Effector CD8-positive, alpha-beta T cell (primary cell): Measurements from ENCODE around the gene ATXN7.

Source experiments
- DNase-seq: peaks from one replicate; lab custom pipeline; 2025; lab: John Stamatoyannopoulos, UW

The ATXN7 gene

DNA sequence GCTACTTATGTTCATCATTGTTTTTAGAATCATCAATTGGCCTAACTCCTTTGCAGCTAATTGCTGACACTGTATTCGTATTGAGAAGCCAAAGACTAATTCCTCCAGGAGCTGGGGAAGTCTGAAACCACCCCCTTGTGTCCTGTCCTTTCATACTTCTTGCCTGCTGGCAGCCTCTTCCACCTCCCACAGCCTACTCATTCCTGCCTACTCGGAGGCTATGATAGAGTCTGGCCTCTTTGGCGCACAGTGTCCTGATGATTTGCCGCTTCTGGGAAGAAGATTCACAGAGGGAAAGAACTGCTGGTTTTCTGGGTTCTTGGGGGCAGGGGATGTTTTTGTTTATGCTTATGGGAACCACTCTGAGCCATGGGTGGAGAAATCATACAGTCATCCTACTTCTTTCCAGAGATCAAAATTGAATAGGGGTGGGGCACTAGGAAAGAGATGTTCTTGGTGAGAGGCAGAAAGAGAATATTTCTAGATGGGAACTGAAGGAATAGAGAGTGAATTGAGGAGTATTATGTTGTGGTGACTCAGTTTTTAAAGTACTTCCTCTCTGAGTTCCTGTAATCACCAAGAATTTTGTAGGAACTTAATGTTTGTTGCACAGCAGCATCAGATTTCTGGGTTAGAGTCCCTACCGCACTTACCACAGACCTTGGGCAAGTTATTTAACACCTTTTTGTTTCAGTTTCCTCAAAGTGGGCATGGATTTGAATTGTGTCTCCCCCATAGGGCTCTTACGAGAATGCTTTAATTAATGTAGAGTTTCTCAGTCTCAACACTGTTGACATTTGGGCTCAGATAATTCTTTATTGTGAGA lies 70.6 kb downstream of the ATXN7 start:
- no peak for DNase-seq

DNA sequence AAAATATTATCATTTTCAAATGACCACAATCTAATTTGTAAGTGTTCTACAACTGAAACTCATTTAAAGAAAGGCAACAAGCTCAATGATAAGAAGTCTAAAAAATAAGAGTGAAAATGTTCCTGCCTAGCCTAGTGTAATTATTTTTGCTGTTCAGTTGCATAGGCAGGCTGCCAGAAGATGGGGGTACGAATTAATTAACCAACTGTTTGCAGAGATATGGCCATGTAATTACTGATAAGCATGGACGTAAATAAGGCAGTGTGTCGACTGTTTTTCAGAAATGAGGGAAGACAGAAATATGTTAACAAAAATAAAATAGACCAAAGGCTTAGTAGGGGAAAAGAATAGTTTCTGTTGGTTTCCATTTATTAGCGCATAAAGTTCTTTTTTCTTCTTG lies 73.3 kb downstream of the ATXN7 start:
- no peak for DNase-seq

DNA sequence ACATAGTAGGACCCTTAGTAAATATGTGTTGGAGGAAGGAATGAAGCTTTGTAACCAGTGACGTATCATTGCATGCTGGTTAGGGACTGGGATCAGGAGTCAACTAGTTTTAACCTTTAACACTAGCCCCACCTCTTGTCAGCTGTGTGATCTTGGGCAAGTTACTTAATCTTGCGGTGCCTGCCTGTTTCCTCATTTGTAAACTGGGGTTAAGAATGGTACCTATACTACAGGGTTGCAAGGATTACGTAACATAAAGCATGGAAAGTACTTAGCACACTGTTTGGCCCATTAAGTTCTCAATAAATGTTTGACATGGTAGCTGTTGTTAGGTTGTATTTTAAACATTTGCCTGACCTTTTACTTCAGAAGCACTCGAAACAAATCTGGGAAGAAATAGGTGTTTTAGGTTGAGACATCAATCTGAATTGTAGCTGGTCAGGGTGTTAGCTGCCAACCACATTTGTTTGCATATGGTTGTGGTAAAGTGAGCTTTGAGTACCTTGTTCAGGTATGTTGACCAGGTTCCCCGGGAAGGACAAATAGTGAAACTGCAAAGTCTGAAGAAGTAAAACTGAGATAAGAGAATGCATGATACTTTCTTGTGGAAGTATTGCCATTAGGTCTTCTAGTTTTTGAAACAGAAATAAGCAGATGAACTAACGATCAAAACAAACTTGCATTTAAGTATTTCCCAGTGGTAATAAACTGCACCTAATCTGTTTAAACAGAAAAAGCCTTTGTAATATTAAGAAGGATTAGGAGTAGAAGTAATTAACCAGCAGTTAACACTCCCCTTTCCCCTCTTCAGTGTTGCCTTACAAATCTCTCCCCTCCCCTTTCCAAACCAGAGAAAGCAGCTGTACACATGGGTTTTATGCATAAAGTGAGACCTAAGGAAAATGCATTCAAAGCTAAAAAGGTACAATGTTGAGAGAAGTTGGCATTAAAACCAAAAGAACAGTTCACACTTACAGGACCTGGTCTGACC lies 74.3 kb downstream of the ATXN7 start:
- no peak for DNase-seq

DNA sequence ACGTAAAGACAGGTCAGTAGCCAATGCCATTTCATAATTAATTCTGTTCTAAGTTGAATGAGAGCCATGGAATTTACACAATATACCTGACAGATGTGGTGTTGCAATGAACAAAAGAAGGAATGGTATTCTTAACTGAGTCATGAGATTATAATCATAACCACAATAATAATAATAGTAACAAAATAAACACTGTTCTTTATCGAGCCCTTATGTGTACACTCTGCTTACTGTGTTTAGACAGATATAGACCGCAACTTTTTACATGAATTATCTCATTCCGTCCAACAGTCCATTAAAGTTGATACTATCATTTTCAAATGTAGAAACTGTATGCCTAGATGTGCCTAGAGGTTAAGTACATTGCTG lies 76.7 kb downstream of the ATXN7 start:
- no peak for DNase-seq

DNA sequence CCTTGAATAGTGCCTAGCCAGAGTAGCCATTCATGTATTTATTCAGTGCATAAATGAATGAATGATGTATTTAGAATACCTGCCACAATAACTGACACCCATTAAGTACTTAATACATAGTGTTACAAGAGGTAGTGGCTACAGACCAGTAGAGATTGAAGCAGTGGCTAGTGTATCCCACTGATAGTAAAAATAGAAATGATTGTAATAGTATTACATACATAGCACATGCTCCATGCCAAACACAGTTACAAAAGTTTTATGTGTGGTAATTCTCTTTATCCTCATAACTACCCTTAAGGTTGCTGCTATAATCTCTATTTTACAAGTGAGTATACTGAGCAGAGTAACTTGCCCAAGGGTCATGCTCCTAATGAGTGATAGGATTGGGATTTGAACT lies 78.9 kb downstream of the ATXN7 start:
- no peak for DNase-seq

DNA sequence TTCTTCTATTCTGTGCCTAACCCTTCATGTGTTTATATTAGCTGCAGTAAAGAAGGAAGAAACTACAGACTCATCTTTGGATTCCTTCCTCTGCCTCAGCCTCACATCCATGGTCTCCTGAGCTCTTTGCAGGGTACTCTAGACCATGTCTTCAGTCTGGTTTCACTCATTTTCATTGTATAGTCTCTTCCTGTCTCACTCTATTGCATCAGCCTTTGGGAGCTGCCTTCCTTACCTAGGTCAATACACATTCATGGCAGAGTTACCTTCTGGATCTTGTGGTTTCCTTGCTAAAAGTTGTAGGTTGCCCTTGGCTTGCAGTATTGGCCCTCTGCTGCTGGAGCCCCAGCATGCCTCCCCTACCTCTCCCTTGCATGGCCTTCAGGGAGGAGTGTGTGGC lies 80.0 kb downstream of the ATXN7 start:
- no peak for DNase-seq

DNA sequence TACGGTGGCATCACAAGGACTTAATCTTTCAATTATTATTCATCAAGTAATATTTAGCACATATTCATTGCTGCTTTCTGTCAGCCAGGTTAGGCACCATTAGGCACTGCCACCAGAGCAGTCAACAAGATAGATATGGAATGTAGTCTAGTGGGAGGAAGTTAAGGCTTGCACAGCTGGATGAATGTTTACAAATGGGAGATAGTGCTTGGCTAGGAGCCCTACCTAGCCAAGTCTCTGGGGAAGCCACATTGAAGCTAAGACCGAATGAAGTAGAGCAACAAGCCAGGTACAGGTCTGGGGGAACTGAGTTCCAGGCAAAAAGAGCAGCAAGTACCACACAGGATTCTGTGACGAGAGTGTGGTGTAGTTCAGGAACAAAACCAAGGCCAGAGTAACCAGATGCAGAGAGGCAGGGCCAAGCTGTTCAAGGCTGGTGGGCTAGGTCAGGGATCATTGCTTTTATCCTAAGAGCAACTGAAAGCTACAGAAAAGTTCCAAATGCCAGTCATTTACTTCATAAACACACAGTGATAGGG lies 82.0 kb downstream of the ATXN7 start:
- no peak for DNase-seq

DNA sequence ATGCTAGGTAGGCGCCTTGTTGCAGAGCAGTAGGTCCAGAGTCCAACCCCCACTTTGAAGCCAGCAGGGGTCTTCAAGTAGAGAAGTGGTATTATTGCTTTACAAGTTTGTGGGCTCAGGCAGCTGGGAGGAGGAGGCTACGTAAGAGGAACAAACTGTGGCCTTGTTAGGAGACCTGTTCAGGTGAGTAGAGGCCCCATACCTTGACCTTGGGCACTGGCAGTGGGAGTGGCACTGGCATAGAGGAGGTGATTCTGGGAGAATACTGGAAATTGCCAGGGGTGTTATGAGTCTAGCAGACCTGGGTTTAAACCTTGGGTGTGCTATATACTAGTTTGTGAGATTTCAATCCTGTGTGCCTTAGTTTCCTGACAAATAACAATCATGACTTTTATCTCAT lies 83.1 kb downstream of the ATXN7 start:
- no peak for DNase-seq

DNA sequence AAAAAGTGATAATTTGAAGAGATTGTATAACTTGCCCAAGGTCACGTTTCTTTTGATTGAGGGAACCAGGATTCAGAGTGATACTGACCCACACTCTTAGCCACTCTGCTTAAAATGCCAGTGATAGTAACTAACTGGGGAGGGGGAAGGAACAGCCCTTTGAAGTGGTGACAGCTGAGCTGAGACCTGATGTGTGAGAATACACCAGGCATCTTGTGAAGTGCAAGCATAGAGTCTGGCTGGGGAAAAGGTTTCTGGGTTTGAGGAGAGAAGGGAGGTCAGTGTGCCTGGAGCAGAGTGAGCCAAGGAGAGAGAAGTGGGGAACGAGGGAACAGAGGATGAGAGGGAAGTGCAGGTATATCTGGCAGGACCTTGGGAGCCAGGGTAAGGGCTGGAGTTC lies 83.9 kb downstream of the ATXN7 start:
- no peak for DNase-seq

DNA sequence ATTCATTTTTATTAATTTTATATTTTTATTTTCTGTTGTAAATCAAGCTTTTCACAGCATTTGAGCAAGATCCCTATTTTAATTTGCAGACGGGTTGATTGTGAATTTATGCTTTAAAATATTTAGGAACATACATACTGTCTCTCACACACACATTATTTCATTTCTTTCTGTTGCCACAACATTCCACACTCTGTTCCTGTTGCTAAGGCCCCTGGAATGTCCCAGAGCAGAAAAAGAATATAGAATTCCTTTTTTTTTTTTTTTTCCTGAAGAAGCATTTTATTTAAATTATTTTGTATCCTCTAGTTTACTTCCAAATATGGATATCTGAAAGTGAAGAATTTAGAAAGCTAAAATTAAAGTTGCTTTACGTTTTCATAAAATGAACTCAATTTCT lies 85.3 kb downstream of the ATXN7 start:
- no peak for DNase-seq

DNA sequence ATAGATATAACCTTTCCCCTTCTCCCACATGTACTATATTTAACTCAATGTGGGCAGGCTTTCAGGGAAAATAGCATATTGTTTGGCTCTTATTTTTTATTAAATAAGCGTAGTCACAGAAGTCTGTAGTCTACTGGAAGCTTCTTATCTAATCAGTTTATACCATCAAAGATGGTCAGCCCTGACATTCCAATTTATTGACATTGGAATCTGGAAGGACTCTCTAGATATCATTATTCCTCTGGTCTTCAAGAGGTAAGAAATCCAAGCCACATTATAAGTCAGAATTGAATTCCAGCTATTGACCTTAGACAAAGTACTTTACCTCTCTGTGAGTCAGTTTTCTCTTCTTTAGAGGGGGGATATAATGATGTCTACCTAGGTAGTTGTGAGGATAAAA lies 87.0 kb downstream of the ATXN7 start:
- no peak for DNase-seq

DNA sequence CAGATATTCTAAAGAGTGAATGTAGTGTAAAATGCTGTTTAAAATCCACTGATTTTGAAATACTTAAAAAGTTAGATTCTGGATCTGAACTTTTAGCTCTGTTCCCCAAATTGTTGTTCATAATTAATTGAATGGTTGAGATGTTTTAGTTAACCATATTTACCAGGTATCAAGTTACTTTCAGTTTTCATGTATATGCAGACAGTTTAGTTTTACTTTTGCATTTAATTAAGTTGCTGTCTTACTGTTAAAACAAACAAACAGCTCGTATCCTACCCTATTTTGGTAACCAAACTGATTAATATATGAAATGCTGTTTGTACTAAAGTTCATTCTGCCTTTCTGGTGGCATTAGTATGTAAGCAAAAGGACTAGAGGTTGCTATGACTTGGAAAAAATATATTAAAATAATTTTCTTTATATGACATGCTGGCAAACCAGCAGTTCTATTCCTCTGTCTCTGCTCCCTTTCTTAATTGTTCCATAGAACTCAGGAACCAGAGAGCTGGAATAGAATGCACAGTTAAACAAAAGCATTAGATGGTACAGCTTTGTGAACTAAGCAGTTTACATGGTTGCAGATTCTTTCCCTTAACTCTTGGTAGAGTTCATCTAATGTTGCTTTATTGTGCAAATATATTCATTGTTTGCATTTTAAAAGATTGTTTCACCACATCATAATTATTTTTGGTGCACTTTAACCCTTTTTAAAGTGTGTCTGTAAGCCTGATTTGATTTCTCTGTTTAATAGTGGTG lies 88.0 kb downstream of the ATXN7 start:
- DNase-seq: no peak

DNA sequence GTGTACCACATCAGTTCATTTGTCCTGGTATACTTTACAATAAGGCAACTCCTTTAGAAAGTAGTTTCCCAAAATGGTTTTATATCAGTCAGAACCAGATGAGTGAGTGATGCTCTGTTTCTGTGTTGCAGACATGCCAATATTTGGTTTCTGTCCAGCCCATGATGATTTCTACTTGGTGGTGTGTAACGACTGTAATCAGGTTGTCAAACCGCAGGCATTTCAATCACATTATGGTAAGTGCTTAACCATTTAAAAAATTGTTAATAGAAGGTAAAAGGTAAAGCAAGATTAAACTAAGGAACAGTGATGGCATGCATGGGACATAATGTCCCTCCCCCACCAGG lies 88.6 kb downstream of the ATXN7 start:
- DNase-seq: no peak

DNA sequence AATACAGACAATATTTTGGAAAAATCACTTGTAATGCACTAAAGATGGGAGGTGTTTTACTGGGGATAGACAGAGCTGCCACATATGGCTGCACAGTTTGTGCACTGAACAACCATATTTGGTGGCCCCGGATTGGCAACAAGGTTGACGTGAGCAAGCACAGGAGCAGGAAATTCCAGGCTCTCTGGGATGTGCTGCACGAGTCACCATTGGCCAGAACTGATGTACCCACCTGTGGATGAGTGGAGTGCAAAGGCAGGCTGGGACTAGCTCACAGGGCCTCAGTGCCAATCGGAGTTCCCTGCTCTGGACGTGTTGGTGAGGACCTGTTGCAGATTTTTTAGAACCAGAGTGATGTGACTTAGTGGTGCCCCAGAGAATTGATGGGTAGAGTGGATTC lies 90.5 kb downstream of the ATXN7 start:
- no peak for DNase-seq

DNA sequence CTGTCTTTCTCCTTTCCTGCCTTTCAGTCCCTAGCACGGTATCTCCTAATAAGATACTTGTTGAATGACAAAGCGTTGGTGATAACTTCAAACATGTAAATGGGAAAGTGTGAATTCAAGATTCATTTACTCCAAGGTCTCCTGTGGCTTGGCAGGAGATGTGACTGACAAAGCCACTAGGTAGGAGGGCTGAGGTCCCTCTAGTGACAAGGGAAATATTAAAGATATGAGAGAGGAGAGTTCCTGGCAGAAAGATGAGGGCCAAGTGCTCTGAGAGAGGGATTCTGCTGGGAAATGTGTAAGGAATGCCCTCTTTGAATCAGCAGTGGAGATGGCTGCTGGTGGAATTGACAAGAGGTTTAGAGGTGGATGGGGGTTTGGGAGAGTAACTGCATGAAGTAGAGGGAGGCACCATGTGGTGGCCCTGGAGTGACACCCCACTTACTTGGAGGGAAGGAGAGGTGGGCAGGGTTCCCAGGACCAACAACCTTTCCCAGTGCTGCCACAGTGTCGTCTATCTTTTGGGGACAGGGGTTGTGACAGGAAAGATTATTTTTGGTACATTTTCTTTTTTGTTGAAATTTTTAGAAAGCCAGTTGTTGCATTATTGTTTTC lies 91.5 kb downstream of the ATXN7 start:
- no peak for DNase-seq

DNA sequence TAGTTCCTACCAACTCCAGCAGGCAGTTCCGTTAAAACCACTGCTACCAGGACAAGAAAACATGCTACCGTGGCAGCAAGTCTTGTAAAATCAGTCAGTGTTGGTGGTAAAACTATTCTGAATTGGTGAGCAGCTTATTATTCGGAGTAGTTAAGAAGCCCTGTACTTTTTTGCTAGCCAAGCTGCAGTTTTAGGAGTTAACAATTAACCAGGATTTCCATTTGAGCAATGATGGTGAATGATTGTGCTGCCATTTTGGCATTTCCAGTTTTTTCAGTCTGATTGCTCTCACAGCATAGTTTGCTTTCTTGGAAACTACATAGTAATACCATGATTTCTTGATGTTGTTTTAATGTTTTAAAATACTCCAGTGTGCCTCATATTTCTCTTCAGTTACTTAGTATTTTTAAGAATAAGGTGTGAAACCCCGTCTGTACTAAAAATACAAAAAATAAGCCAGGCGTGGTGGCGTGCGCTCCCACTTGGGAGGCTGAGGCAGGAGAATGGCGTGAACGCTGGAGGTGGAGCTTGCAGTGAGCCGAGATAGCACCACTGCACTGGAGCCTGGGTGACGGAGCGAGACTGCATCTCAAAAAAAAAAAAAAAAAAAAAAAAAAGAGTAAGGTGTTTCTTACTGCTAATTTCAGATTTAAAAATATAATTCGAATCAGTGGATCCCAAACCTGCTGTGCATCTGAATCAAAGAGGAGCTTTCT lies 92.3 kb downstream of the ATXN7 start:
- no peak for DNase-seq

DNA sequence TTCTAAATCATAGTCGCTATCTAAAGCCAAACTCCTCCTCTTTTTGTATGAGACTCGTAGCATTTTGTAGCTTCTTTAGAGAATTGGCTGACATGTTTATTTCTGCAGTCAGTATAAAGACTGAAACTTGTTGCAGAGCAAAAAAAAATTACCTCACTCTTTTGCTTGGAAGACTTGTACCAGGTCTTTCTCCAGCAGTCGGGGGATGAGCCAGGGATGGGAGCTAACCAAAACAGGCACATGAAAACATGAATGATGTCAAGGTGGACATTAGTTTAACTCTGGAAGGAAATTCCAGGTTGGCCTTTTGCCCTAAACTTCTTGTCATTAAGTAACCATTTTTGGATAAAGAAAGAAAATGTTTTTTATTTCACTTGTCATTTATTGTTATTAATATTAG lies 95.5 kb downstream of the ATXN7 start:
- DNase-seq: no peak

DNA sequence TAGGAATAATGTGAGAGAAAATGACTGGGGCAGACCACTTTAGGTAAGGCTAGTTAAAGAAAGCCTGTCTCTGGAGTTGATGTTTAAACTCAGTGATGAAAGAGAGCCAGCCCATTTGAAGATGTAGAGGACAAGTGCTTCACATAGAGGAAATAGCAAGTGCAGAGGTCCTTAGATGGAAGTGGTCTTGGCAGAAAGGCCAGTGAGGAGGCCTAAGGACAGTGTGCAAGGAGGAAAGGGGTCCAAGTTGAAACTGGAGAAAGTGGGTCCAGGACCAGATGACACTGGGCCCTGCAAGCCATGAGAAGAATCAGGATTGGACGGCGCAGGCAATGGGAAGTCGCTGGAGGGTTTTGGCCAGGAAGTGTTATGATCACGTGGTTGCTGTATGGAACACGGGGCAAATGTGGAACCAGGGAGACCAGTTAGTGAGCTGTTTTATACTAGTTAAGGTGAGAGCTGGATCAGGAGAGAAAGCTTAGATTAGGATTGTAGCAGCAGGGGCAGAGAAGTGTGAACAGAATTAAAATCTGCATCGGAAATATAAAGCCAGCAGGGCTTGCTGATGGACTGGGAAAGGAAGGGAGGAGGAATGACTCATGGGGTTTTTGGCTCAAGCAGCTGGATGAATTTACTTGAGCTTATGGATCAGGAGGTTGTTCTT lies 96.5 kb downstream of the ATXN7 start:
- no peak for DNase-seq

DNA sequence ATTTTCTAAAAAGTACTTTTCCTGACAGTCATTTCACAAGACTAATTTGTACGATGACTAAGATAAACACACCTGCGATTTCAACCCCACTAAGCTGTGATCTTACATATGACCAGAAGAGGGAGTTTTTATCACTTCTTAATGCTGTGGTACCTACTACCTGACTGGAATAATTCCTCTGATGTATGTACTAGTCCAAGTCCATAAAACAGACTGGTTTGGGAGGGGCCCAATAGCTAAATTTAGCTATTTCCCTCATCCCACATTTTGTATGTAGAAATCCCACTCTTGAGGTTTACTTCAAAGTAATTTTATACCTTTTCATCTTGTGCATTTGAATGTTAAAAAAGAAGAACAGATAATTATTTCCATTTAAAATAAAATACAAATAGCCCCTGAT lies 98.2 kb downstream of the ATXN7 start:
- no peak for DNase-seq

DNA sequence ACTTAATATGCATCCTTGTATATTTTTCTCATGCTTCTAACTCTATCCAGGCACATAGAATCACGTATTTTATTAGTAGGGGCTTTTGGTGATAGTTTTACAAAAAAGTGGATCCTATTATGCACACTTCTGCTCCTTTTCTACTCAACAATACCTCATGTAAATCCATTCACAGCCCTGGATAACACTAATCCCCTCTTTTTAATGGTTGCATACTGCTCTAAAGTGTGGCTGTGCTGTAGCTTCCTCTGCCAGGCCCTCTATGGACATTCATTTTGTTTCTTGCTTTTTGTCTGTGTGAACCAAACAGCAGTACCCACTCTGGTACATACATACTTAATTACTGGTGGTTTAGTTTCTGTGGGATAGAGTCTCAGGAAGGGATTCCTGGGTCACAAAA lies 99.8 kb downstream of the ATXN7 start:
- DNase-seq: no peak
